K562 (cell line): Measurements from ENCODE around the gene UTP4. TPM values are rescaled to one million over a fixed set of nuclear protein-coding genes. Genes with fewer than 3 reads are reported as not detected.
A peak's percentile ranks its signal among the peaks of the same experiment; 100 is the strongest.

Experiments used
- HNRNPK ChIP-seq: fragments of 200-400 bp; formaldehyde crosslinking; IDR thresholded peaks from one replicate; pipeline ENCODE4 v1.6.1; 2018; ENCODE audit warnings: mild to moderate bottlenecking, low read depth, low read length; ENCODE audit not compliant: poor library complexity, severe bottlenecking
- KAT7 ChIP-seq: sonication (generic); formaldehyde crosslinking; IDR thresholded peaks from 2 replicates; pipeline ENCODE4 v1.8.0; 2022; ENCODE audit warnings: missing genetic modification reagents, mild to moderate bottlenecking, borderline replicate concordance
- KAT8 ChIP-seq: fragments of 450-650 bp; IDR thresholded peaks from 2 replicates; pipeline ENCODE4 v1.6.1; 2016; ENCODE audit warnings: low read depth, mild to moderate bottlenecking
- TARDBP ChIP-seq: fragments of 450-650 bp; IDR thresholded peaks from 2 replicates; pipeline ENCODE4 v1.6.1; 2016
- TEAD1 ChIP-seq, 2 experiments: fragments of 450-650 bp in 1 of 2; sonication (generic) in 1 of 2; formaldehyde crosslinking; IDR thresholded peaks; 2 replicates each; pipeline versions ENCODE4 v1.4.0 to v1.8.0; 2020 to 2022; ENCODE audit warnings: mild to moderate bottlenecking in 2 of 2, missing genetic modification reagents in 1 of 2
- TEAD4 ChIP-seq, 2 experiments: sonication (generic) in 1 of 2; formaldehyde crosslinking in 1 of 2; IDR thresholded peaks; 2 replicates each; pipeline versions ENCODE4 v1.6.1 to v1.8.0; 2012 to 2022; ENCODE audit warnings: borderline replicate concordance in 1 of 2, inconsistent platforms in 1 of 2, low read length in 1 of 2, mild to moderate bottlenecking in 1 of 2, missing genetic modification reagents in 1 of 2
- ZBTB7A ChIP-seq: IDR thresholded peaks from 2 replicates; pipeline ENCODE4 v1.6.1; 2011; ENCODE audit warnings: low read depth, mild to moderate bottlenecking, low read length, moderate library complexity, borderline replicate concordance; ENCODE audit not compliant: control insufficient read depth
- ZC3H8 ChIP-seq: fragments of 450-650 bp; IDR thresholded peaks from 2 replicates; pipeline ENCODE4 v1.6.1; 2017
- ZNF445 ChIP-seq: fragments of 250-450 bp; sonication (Bioruptor Pico); IDR thresholded peaks from 2 replicates; pipeline ENCODE4 v1.4.0; 2020; ENCODE audit warnings: low read depth, mild to moderate bottlenecking, moderate library complexity
- ZSCAN29 ChIP-seq: fragments of 450-650 bp; IDR thresholded peaks from 2 replicates; pipeline ENCODE4 v1.6.1; 2017
- polyA plus RNA-seq, 8 experiments: library from polyadenylated mRNA; depleted of rRNA in 4 of 8; stranded (reverse) in 5 of 8; unstranded in 3 of 8; fragments of >200 nt; fragmentation: Nextera tagmentation in 2 of 8; fragmentation: Illumina TruSeq in 1 of 8; extraction: Ambion mirVana in 2 of 8; extraction: Trizol in 1 of 8; gene quantifications; 2 replicates each; pipeline versions ENCODE4 v1.2.1 to v1.2.3, GENCODE V29; 2011 to 2014; ENCODE audit warnings: inconsistent platforms in 1 of 8, missing spikeins in 1 of 8
- total RNA-seq, 7 experiments: library from RNA; depleted of rRNA in 6 of 7; stranded (reverse); fragments of >200 nt in 6 of 7; fragmentation: Illumina TruSeq in 2 of 7; extraction: Trizol in 2 of 7; gene quantifications; 2 replicates each; pipeline versions ENCODE4 v1.2.1 to v1.2.3, GENCODE V29; 2011 to 2021; ENCODE audit warnings: low replicate concordance in 1 of 7
- TF ChIP-seq, protein P1 (sequence below): fragments of 450-650 bp; formaldehyde crosslinking; IDR thresholded peaks from 2 replicates; pipeline ENCODE4 v1.4.0; 2022; ENCODE audit warnings: missing genetic modification characterization
- TF ChIP-seq, protein P2 (sequence below): fragments of 450-650 bp; formaldehyde crosslinking; IDR thresholded peaks from 2 replicates; pipeline ENCODE4 v1.4.0; 2022; ENCODE audit warnings: missing genetic modification characterization
- TF ChIP-seq, protein P3 (sequence below): fragments of 200-800 bp; sonication (Bioruptor generic); IDR thresholded peaks from 2 replicates; pipeline ENCODE4 v1.6.1; 2016; ENCODE audit warnings: missing genetic modification characterization, missing compliant biosample characterization
- TF ChIP-seq, protein P4 (sequence below): sonication (generic); IDR thresholded peaks from 2 replicates; pipeline ENCODE4 v1.6.1; 2016
- TF ChIP-seq, protein P5 (sequence below): fragments of 450-650 bp; IDR thresholded peaks from 2 replicates; pipeline ENCODE4 v1.6.1; 2018; ENCODE audit not compliant: partially characterized antibody

Gene UTP4
- total and polyA plus RNA-seq, 9 of the 15 experiments (the other 6 are each of a cell fraction or from before 2014, with no cell fraction given) = 46.1 to 203 (median 145) TPM

DNA sequence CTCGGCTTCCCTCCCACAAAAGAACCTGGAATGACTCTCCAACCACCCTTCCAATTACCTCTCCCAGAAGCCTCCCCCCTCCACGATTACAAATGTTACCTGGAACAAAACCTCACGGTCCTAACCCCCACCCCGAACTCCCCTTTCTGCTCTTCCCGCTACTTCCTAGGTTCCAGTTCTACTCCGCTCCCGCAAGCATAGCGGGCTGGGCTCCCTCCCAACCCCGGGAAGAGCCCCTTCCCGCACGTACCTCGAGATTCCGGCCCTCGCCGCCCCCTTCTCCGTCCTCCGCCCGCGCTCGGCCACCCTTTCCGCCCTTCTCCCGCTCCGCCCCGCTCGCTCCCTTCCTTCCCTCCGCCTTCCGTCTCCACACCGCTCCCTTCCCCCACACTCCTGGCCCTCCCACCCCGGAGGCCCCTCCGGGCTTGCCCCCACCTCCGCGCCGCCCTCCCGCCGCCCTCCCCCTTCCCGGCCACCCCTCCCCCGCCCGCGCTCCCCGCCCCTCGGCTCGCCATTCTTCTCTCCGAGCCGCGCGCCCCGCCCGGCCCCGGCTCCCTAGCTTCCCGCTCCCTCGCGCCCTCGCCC, 518 bp upstream of the UTP4 start (continued):
- TF ChIP-seq KAT7 (CRISPR knock-in tag) (no peak), TEAD1 (CRISPR knock-in tag; IDR thresholded peaks at IDR 0.05) (peak in 1 of 2 experiments; percentile 60; a peak in 1 of 4 replicates), ZBTB7A (peak; percentile 51; the same call in 1 of the 2 replicates), ZC3H8 (no peak), ZNF445 (CRISPR knock-in tag) (no peak), TARDBP (no peak), TEAD4 (IDR thresholded peaks at IDR 0.05; ENCODE audit: low read length) (no peak), TEAD4 (CRISPR knock-in tag; IDR thresholded peaks at IDR 0.05; ENCODE audit: borderline replicate concordance) (no peak), ZSCAN29 (peak; percentile 28; the same call in 1 of the 2 replicates), HNRNPK (no peak), KAT8 (no peak)
- TF ChIP-seq, protein P1, sequence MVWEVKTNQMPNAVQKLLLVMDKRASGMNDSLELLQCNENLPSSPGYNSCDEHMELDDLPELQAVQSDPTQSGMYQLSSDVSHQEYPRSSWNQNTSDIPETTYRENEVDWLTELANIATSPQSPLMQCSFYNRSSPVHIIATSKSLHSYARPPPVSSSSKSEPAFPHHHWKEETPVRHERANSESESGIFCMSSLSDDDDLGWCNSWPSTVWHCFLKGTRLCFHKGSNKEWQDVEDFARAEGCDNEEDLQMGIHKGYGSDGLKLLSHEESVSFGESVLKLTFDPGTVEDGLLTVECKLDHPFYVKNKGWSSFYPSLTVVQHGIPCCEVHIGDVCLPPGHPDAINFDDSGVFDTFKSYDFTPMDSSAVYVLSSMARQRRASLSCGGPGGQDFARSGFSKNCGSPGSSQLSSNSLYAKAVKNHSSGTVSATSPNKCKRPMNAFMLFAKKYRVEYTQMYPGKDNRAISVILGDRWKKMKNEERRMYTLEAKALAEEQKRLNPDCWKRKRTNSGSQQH = peak; percentile 94
- TF ChIP-seq, protein P2, sequence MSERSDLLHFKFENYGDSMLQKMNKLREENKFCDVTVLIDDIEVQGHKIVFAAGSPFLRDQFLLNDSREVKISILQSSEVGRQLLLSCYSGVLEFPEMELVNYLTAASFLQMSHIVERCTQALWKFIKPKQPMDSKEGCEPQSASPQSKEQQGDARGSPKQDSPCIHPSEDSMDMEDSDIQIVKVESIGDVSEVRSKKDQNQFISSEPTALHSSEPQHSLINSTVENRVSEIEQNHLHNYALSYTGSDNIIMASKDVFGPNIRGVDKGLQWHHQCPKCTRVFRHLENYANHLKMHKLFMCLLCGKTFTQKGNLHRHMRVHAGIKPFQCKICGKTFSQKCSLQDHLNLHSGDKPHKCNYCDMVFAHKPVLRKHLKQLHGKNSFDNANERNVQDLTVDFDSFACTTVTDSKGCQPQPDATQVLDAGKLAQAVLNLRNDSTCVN (CRISPR knock-in tag) = peak; percentile 89
- TF ChIP-seq, protein P3, sequence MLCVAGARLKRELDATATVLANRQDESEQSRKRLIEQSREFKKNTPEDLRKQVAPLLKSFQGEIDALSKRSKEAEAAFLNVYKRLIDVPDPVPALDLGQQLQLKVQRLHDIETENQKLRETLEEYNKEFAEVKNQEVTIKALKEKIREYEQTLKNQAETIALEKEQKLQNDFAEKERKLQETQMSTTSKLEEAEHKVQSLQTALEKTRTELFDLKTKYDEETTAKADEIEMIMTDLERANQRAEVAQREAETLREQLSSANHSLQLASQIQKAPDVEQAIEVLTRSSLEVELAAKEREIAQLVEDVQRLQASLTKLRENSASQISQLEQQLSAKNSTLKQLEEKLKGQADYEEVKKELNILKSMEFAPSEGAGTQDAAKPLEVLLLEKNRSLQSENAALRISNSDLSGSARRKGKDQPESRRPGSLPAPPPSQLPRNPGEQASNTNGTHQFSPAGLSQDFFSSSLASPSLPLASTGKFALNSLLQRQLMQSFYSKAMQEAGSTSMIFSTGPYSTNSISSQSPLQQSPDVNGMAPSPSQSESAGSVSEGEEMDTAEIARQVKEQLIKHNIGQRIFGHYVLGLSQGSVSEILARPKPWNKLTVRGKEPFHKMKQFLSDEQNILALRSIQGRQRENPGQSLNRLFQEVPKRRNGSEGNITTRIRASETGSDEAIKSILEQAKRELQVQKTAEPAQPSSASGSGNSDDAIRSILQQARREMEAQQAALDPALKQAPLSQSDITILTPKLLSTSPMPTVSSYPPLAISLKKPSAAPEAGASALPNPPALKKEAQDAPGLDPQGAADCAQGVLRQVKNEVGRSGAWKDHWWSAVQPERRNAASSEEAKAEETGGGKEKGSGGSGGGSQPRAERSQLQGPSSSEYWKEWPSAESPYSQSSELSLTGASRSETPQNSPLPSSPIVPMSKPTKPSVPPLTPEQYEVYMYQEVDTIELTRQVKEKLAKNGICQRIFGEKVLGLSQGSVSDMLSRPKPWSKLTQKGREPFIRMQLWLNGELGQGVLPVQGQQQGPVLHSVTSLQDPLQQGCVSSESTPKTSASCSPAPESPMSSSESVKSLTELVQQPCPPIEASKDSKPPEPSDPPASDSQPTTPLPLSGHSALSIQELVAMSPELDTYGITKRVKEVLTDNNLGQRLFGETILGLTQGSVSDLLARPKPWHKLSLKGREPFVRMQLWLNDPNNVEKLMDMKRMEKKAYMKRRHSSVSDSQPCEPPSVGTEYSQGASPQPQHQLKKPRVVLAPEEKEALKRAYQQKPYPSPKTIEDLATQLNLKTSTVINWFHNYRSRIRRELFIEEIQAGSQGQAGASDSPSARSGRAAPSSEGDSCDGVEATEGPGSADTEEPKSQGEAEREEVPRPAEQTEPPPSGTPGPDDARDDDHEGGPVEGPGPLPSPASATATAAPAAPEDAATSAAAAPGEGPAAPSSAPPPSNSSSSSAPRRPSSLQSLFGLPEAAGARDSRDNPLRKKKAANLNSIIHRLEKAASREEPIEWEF = no peak
- TF ChIP-seq, protein P4, sequence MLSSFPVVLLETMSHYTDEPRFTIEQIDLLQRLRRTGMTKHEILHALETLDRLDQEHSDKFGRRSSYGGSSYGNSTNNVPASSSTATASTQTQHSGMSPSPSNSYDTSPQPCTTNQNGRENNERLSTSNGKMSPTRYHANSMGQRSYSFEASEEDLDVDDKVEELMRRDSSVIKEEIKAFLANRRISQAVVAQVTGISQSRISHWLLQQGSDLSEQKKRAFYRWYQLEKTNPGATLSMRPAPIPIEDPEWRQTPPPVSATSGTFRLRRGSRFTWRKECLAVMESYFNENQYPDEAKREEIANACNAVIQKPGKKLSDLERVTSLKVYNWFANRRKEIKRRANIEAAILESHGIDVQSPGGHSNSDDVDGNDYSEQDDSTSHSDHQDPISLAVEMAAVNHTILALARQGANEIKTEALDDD = no peak
- TF ChIP-seq, protein P5, sequence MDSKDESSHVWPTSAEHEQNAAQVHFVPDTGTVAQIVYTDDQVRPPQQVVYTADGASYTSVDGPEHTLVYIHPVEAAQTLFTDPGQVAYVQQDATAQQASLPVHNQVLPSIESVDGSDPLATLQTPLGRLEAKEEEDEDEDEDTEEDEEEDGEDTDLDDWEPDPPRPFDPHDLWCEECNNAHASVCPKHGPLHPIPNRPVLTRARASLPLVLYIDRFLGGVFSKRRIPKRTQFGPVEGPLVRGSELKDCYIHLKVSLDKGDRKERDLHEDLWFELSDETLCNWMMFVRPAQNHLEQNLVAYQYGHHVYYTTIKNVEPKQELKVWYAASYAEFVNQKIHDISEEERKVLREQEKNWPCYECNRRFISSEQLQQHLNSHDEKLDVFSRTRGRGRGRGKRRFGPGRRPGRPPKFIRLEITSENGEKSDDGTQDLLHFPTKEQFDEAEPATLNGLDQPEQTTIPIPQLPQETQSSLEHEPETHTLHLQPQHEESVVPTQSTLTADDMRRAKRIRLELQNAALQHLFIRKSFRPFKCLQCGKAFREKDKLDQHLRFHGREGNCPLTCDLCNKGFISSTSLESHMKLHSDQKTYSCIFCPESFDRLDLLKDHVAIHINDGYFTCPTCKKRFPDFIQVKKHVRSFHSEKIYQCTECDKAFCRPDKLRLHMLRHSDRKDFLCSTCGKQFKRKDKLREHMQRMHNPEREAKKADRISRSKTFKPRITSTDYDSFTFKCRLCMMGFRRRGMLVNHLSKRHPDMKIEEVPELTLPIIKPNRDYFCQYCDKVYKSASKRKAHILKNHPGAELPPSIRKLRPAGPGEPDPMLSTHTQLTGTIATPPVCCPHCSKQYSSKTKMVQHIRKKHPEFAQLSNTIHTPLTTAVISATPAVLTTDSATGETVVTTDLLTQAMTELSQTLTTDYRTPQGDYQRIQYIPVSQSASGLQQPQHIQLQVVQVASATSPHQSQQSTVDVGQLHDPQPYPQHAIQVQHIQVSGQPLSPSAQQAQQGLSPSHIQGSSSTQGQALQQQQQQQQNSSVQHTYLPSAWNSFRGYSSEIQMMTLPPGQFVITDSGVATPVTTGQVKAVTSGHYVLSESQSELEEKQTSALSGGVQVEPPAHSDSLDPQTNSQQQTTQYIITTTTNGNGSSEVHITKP = peak; percentile 5
